Naive thymus-derived CD4-positive, alpha-beta T cell (primary cell): ENCODE measurements around the gene SNX18. TPM values are rescaled to one million over a fixed set of nuclear protein-coding genes. Genes with fewer than 3 reads are reported as not detected.
"Not testable (repeated sequence)": the region's sequence is repeated elsewhere in the genome, so short reads cannot be mapped to it uniquely, and the experiment has no call there.

Experiments
- ATAC-seq: fragments of 150-1000 bp; cut with Tn5 transposase; 2 replicates; pipeline ENCODE4 v1.10.0; 2021; ENCODE audit warnings: mild to moderate bottlenecking, moderate library complexity
- CTCF ChIA-PET: fragments of 350-600 bp; sonication (Branson Sonifier 250); formaldehyde crosslinking; loops from one replicate; lab custom pipeline; 2021; ENCODE audit warnings: antibody characterized with exemption; lab: Charles Lee
- POLR2A ChIA-PET: fragments of 350-600 bp; sonication (Branson Sonifier 250); formaldehyde crosslinking; loops from one replicate; lab custom pipeline; 2021; ENCODE audit warnings: antibody characterized with exemption, inconsistent platforms; lab: Charles Lee
- DNase-seq, 9 donors: peaks; one replicate each; pipeline versions ENCODE4 v3.0.0 to v3.0.0-alpha.2; 2020 to 2022; ENCODE audit warnings: mixed read lengths in 1 of 9
- H3K27ac ChIP-seq: one replicate; pipeline ENCODE4 v1.7.0; 2013; ENCODE audit warnings: mild to moderate bottlenecking, low read depth, low read length, moderate library complexity
- H3K27me3 ChIP-seq, 2 donors: one replicate each; pipeline ENCODE4 v1.7.0; 2013; ENCODE audit warnings: low read length in 2 of 2, mild to moderate bottlenecking in 2 of 2, moderate library complexity in 2 of 2; ENCODE audit not compliant: control insufficient read depth in 2 of 2, insufficient read depth in 2 of 2
- H3K36me3 ChIP-seq, 3 experiments: 1 replicate in 2 of 3; 2 replicates in 1 of 3; pipeline ENCODE4 v1.7.0; 2013; ENCODE audit warnings: low read length in 3 of 3, mild to moderate bottlenecking in 3 of 3, moderate library complexity in 1 of 3; ENCODE audit not compliant: insufficient read depth in 3 of 3, control insufficient read depth in 2 of 3
- H3K4me1 ChIP-seq, 2 donors: one replicate each; pipeline ENCODE4 v1.7.0; 2013; ENCODE audit warnings: low read length in 2 of 2, mild to moderate bottlenecking in 2 of 2, moderate library complexity in 1 of 2; ENCODE audit not compliant: control insufficient read depth in 2 of 2, insufficient read depth in 2 of 2
- H3K4me3 ChIP-seq: 2 replicates; pipeline ENCODE4 v1.7.0; 2013; ENCODE audit warnings: mild to moderate bottlenecking, low read length
- H3K9me3 ChIP-seq, 3 experiments: 1 replicate in 2 of 3; 2 replicates in 1 of 3; pipeline ENCODE4 v1.7.0; 2013; ENCODE audit warnings: low read length in 3 of 3; ENCODE audit not compliant: control insufficient read depth in 2 of 3
- H3K27ac Mint-ChIP-seq, 9 donors: one replicate each; pipeline ENCODE4 v1.8.0; 2020 to 2022; ENCODE audit warnings: mixed read lengths in 9 of 9, mild to moderate bottlenecking in 8 of 9, moderate library complexity in 5 of 9, inconsistent platforms in 2 of 9
- H3K27me3 Mint-ChIP-seq, 5 donors: one replicate each; pipeline ENCODE4 v1.8.0; 2021 to 2022; ENCODE audit warnings: mixed read lengths in 5 of 5, mild to moderate bottlenecking in 1 of 5
- H3K36me3 Mint-ChIP-seq, 5 donors: one replicate each; pipeline ENCODE4 v1.8.0; 2020 to 2022; ENCODE audit warnings: mixed read lengths in 5 of 5, mild to moderate bottlenecking in 3 of 5, inconsistent platforms in 1 of 5
- H3K4me1 Mint-ChIP-seq, 7 donors: one replicate each; pipeline ENCODE4 v1.8.0; 2020 to 2022; ENCODE audit warnings: mixed read lengths in 7 of 7, mild to moderate bottlenecking in 3 of 7, inconsistent platforms in 1 of 7
- H3K4me3 Mint-ChIP-seq, 10 donors: one replicate each; pipeline ENCODE4 v1.8.0; 2020 to 2022; ENCODE audit warnings: mild to moderate bottlenecking in 10 of 10, mixed read lengths in 10 of 10, moderate library complexity in 6 of 10, inconsistent platforms in 2 of 10
- H3K9me3 Mint-ChIP-seq, 11 donors: one replicate each; pipeline ENCODE4 v1.8.0; 2020 to 2022; ENCODE audit warnings: mixed read lengths in 11 of 11, mild to moderate bottlenecking in 4 of 11, inconsistent platforms in 1 of 11, moderate library complexity in 1 of 11
- intact Hi-C, 2 donors: fragments of 100-400 bp; cut with micrococcal nuclease; formaldehyde crosslinking; loops; one replicate each; pipeline ENCODE4 v1.15.1; 2023
- polyA plus RNA-seq, 2 donors: library from polyadenylated mRNA; unstranded; fragments of 300-500 nt; fragmentation: Illumina TruSeq; gene quantifications; one replicate each; pipeline ENCODE4 v1.2.3, GENCODE V29; 2021
- total RNA-seq, 6 experiments: library from RNA in 5 of 6; stranded (reverse) in 5 of 6; gene quantifications; 1 replicate in 5 of 6; 2 replicates in 1 of 6; pipeline ENCODE4 v1.2.3 and lab custom pipeline; 2021 to 2026

SNX18 gene
- total and polyA plus RNA-seq, 7 experiments from 2014 or later = 3.2 to 40.9 (median 24.6) TPM

DNA sequence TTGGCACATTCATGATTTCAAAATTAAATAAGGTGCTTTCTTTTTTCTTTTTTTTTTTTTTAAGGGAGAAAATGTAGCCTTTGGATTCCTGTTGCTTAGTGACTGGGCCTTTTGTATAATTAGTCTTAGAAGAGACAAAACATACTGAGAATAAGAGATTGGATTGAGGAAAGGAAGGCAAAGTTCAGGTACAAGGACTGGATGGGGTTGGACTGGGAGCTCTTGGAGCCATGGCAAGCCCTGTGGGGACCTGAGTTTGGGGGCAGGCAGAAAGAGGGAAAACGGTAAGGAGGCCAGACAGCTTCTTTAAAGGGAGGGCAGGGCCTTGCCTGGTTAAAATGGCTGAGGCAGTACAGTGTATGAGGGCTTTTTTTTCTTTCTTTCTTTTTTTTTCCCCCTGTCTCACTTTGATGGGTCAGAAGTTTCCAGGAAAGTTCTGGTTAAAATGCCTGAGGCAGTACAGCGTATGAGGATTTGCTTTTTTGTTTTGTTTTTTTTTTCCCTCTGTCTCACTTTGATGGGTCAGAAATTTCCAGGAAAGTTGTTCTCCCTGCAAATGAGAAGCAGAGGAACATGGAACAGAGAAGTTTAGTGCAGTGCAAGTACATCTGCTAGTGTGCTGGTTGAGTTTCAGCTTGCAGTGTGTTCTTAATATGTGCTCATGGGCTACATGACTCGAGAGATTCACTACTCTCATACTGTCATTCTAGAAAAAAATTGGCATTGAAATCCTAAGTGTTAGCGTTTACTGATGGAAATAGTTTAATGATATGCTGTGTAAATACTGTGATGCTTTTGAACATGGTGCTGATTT, 16.8 kb downstream of the SNX18 start:
- H3K9me3 ChIP-seq = no peaks in the 10 kb centered on the region
- POLR2A ChIA-PET = interaction anchor here (0.6 kb wide), 1 partner anchor 1315 kb away, joined by 4 read pairs; no protein-coding TSS in a partner anchor
- Mint-ChIP-seq H3K27ac (peak overlapping the region in 4 of 9 donors; percentile 9 to 43 (median 30)), H3K9me3 (no peaks in the 10 kb centered on the region), H3K36me3 (peaks cover 0 to 38% (median 16%) of the 10 kb centered on the region in 5 donors), H3K4me3 (peak overlapping the region in 1 of 10 donors; percentile 33), H3K27me3 (no peaks in the 10 kb centered on the region), H3K4me1 (peaks cover 35 to 72% (median 58%) of the 10 kb centered on the region in 7 donors)
- intact Hi-C loops = no loop called here
- ATAC-seq (no peak), DNase-seq (no peak)
- H3K4me1 ChIP-seq = peaks cover 3 to 15% of the 10 kb centered on the region in 2 donors
- H3K27ac ChIP-seq = no peak overlapping the region
- H3K27me3 ChIP-seq = no peaks in the 10 kb centered on the region
- CTCF ChIA-PET = no interaction called here
- H3K4me3 ChIP-seq = no peak overlapping the region
- H3K36me3 ChIP-seq = no peaks in the 10 kb centered on the region

GRCh38 chr5:54535149-54535844, 17.7 kb downstream of the SNX18 start:
- H3K4me1 Mint-ChIP-seq = peaks cover 32 to 78% (median 56%) of the 10 kb centered on the region in 7 donors
- no peaks in the 10 kb centered on the region for H3K27me3 ChIP-seq

GRCh38 chr5:54536375-54536774, 18.8 kb downstream of the SNX18 start:
- H3K9me3 Mint-ChIP-seq, H3K27ac ChIP-seq, ATAC-seq, H3K27ac Mint-ChIP-seq, H3K36me3 ChIP-seq, H3K27me3 Mint-ChIP-seq, H3K27me3 ChIP-seq, H3K4me3 Mint-ChIP-seq, H3K4me3 ChIP-seq, intact Hi-C loops, CTCF ChIA-PET, DNase-seq, H3K9me3 ChIP-seq, POLR2A ChIA-PET: not testable (repeated sequence)
- peaks cover 3 to 12% of the 10 kb centered on the region in 2 donors for H3K4me1 ChIP-seq
- peaks cover 27 to 77% (median 53%) of the 10 kb centered on the region in 7 donors for H3K4me1 Mint-ChIP-seq
- H3K36me3 Mint-ChIP-seq = peaks cover 0 to 40% (median 12%) of the 10 kb centered on the region in 5 donors

More at GRCh38 chr5:54535149-54535844, 17.7 kb downstream of the SNX18 start:
- CTCF ChIA-PET = interaction anchor here (0.7 to 1.0 kb wide), 2 partner anchors 19 to 22 kb away, joined by 3 read pairs; no protein-coding TSS in a partner anchor
- POLR2A ChIA-PET = no interaction called here
- Histone ChIP-seq H3K4me3 (no peak overlapping the region), H3K27ac (no peak overlapping the region), H3K9me3 (no peaks in the 10 kb centered on the region), H3K4me1 (peaks cover 3 to 15% of the 10 kb centered on the region in 2 donors), H3K36me3 (no peaks in the 10 kb centered on the region)
- no peak for DNase-seq
- H3K27me3 Mint-ChIP-seq = no peaks in the 10 kb centered on the region
- H3K36me3 Mint-ChIP-seq = peaks cover 0 to 45% (median 16%) of the 10 kb centered on the region in 5 donors
- H3K9me3 Mint-ChIP-seq = no peaks in the 10 kb centered on the region
- no peak for ATAC-seq
- H3K4me3 Mint-ChIP-seq = no peak overlapping the region
- peak overlapping the region in 2 of 9 donors; percentile 9 to 31 for H3K27ac Mint-ChIP-seq
- intact Hi-C loops = no loop called here

DNA sequence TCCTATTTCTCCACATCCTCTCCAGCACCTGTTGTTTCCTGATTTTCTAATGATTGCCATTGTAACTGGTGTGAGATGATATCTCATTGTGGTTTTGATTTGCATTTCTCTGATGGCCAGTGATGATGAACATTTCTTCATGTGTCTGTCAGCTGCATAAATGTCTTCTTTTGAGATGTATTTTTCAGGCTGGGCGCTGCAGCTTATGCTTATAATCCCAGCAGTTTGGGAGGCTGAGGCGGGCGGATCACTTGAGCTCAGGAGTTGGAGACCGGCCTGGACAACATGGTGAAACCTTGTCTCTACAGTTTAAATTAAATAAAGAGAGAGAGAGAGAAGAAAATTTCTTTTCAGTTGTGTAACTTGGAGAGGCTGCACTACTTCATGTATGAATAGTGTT, 19.3 kb downstream of the SNX18 start:
- Mint-ChIP-seq H3K27ac (peak overlapping the region in 3 of 9 donors; percentile 3 to 60 (median 21)), H3K36me3 (peaks cover 0 to 37% (median 12%) of the 10 kb centered on the region in 5 donors), H3K4me3 (peak overlapping the region in 2 of 10 donors; percentile 12 to 19), H3K4me1 (peaks cover 27 to 77% (median 53%) of the 10 kb centered on the region in 7 donors)
- H3K9me3 Mint-ChIP-seq, H3K27me3 ChIP-seq, intact Hi-C loops, CTCF ChIA-PET, ATAC-seq, H3K27ac ChIP-seq, DNase-seq, H3K4me3 ChIP-seq, POLR2A ChIA-PET, H3K9me3 ChIP-seq, H3K27me3 Mint-ChIP-seq, H3K36me3 ChIP-seq, H3K4me1 ChIP-seq: not testable (repeated sequence)

- CTCF ChIA-PET = interaction anchor here (2.2 kb wide), 1 partner anchor 20 kb away, joined by 8 read pairs; the partner anchor contains the start of gene SNX18
- no peak overlapping the region for H3K4me3 ChIP-seq
- no peak for ATAC-seq
- H3K4me1 ChIP-seq = peaks cover 3 to 8% of the 10 kb centered on the region in 2 donors
- H3K27ac ChIP-seq = no peak overlapping the region
- no peaks in the 10 kb centered on the region for H3K27me3 Mint-ChIP-seq
- H3K4me1 Mint-ChIP-seq = peaks cover 34 to 77% (median 60%) of the 10 kb centered on the region in 7 donors
- POLR2A ChIA-PET = no interaction called here
- no peak overlapping the region for H3K4me3 Mint-ChIP-seq
- H3K9me3 Mint-ChIP-seq = no peaks in the 10 kb centered on the region
- H3K9me3 ChIP-seq = no peaks in the 10 kb centered on the region
- no peaks in the 10 kb centered on the region for H3K27me3 ChIP-seq
- H3K27ac Mint-ChIP-seq = peak overlapping the region in 5 of 9 donors; percentile 6 to 70 (median 22)
- no peak for DNase-seq
- peaks cover 0 to 40% (median 12%) of the 10 kb centered on the region in 5 donors for H3K36me3 Mint-ChIP-seq
- H3K36me3 ChIP-seq = no peaks in the 10 kb centered on the region
- intact Hi-C loops = no loop called here
Measured at GRCh38 chr5:54537725-54538124, 20.2 kb downstream of the SNX18 start.

GRCh38 chr5:54538156-54538555, 20.6 kb downstream of the SNX18 start:
- no peak for DNase-seq
- H3K27ac Mint-ChIP-seq = peak overlapping the region in 3 of 9 donors; percentile 6 to 70 (median 22)
- CTCF ChIA-PET = interaction anchor here (2.2 kb wide), 1 partner anchor 21 kb away, joined by 8 read pairs; the partner anchor contains the start of gene SNX18
- no peaks in the 10 kb centered on the region for H3K27me3 Mint-ChIP-seq
- no peak overlapping the region for H3K27ac ChIP-seq
- H3K9me3 ChIP-seq = no peaks in the 10 kb centered on the region
- peaks cover 0 to 44% (median 16%) of the 10 kb centered on the region in 5 donors for H3K36me3 Mint-ChIP-seq
- no peaks in the 10 kb centered on the region for H3K9me3 Mint-ChIP-seq
- POLR2A ChIA-PET = no interaction called here
- H3K4me1 Mint-ChIP-seq = peaks cover 34 to 77% (median 60%) of the 10 kb centered on the region in 7 donors
- H3K36me3 ChIP-seq = no peaks in the 10 kb centered on the region
- no peak for ATAC-seq
- H3K4me3 ChIP-seq = no peak overlapping the region
- intact Hi-C loops = no loop called here
- H3K4me3 Mint-ChIP-seq = peak overlapping the region in 1 of 10 donors; percentile 8
- peaks cover 3 to 5% of the 10 kb centered on the region in 2 donors for H3K4me1 ChIP-seq
- H3K27me3 ChIP-seq = no peaks in the 10 kb centered on the region
